Transverse colon (tissue), 4 donors: ENCODE results near the gene PUM1.
A peak's percentile ranks its signal among the peaks of the same experiment; 100 is the strongest.

Experiments
- EP300 ChIP-seq: sonication (generic); formaldehyde crosslinking; IDR thresholded peaks from one replicate; pipeline ENCODE4 v1.6.1; 2017; ENCODE audit warnings: antibody characterized with exemption, low read depth
- POLR2A ChIP-seq: fragments of 450-650 bp; IDR thresholded peaks from one replicate; pipeline ENCODE4 v1.6.1; 2016; ENCODE audit warnings: antibody characterized with exemption, mild to moderate bottlenecking, moderate library complexity
- POLR2AphosphoS5 ChIP-seq, 3 donors: sonication (generic); formaldehyde crosslinking; IDR thresholded peaks; one replicate each; pipeline ENCODE4 v1.6.1; 2016; ENCODE audit warnings: antibody characterized with exemption in 3 of 3
- TF ChIP-seq, protein P1 (sequence below), 5 experiments: fragments of 200-600 bp in 3 of 5; fragments of 450-650 bp in 2 of 5; sonication (generic) in 3 of 5; IDR thresholded peaks; 1 replicate in 2 of 5; 2 replicates in 3 of 5; pipeline ENCODE4 v1.5.1; 2016 to 2017; ENCODE audit warnings: antibody characterized with exemption in 5 of 5, inconsistent platforms in 3 of 5, mild to moderate bottlenecking in 2 of 5, moderate library complexity in 1 of 5

DNA sequence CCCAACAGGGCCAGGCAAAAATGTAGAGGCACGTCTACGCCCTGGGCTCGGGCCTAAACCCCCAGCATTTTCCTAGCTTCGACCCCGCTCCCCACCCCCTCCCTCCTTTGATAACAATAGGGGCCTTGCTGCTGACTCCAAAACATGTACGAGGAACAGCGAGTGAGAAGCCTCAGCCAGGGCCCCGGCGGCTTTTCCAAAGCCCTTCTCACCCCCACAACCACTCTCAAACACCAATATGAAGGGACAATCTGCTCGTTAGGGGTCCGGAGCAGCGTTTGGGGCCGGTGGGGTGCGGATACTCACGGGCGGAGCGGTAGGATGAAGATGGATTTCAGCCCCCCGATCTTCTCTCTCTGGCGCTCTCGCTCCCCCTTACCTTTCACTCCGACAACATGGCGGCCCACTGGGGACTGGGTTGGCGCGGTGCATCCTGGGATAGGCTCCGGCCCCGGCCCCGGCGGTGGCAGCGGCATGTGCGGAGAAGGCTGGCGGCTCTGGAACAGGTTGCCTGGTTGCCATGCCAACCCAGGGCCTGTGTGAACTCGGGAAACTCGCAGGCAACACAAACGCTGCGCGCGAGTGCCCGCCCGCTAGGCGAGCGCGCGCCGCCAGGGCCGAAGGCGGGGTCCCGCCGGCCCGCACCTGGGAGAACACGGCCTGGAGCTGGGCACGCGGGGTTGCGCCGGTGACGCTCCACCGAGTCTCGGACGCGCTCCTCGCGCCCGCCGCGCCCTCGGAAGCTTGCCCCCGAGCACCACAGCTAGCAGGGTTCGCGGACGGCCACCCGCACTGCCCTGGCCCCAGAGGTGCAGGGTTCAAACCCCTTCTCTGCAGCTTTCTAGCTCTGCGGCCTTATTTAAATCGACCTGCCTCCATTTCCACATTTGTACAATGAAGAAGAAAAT is at the start of gene PUM1:
- TF ChIP-seq POLR2A (peak; percentile 82), EP300 (no peak), POLR2AphosphoS5 (IDR thresholded peaks at IDR 0.05) (peak; percentile 72 to 86 (median 76))
- TF ChIP-seq, protein P1, sequence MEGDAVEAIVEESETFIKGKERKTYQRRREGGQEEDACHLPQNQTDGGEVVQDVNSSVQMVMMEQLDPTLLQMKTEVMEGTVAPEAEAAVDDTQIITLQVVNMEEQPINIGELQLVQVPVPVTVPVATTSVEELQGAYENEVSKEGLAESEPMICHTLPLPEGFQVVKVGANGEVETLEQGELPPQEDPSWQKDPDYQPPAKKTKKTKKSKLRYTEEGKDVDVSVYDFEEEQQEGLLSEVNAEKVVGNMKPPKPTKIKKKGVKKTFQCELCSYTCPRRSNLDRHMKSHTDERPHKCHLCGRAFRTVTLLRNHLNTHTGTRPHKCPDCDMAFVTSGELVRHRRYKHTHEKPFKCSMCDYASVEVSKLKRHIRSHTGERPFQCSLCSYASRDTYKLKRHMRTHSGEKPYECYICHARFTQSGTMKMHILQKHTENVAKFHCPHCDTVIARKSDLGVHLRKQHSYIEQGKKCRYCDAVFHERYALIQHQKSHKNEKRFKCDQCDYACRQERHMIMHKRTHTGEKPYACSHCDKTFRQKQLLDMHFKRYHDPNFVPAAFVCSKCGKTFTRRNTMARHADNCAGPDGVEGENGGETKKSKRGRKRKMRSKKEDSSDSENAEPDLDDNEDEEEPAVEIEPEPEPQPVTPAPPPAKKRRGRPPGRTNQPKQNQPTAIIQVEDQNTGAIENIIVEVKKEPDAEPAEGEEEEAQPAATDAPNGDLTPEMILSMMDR (IDR thresholded peaks at IDR 0.05): peak in 4 of 5 experiments; percentile 12 to 67 (median 19)
